ENCODE measurements around the gene GPR21.

GPR21 gene

GRCh38 chr9:123033864-123034601 is 566 bp downstream of the GPR21 start:
- FAIRE-seq: no peak

DNA sequence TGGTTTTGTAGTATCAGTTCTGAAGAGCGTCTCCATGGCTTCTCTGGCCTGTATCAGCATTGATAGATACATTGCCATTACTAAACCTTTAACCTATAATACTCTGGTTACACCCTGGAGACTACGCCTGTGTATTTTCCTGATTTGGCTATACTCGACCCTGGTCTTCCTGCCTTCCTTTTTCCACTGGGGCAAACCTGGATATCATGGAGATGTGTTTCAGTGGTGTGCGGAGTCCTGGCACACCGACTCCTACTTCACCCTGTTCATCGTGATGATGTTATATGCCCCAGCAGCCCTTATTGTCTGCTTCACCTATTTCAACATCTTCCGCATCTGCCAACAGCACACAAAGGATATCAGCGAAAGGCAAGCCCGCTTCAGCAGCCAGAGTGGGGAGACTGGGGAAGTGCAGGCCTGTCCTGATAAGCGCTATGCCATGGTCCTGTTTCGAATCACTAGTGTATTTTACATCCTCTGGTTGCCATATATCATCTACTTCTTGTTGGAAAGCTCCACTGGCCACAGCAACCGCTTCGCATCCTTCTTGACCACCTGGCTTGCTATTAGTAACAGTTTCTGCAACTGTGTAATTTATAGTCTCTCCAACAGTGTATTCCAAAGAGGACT is 1.5 kb downstream of the GPR21 start:
- FAIRE-seq: no peak

DNA sequence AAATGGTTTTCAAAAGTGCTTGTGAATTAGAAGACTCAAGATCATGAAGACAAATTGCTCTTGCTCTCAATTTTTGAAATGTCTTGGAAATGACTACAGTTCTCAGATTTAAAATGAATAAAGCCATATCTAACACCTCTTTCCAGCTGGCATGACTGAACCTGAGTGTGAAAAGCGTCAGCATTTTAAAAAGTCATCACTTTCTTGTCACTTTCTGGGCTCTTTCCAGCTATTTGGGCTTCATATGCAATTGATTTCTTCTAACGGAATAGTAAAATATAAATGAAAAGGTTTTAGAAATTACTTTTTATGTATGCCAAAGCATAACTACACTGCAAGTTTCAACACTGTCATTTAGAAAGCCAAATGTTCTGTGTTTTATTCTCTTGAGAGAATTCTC is 2.3 kb downstream of the GPR21 start:
- FAIRE-seq: no peak

GRCh38 chr9:123036893-123037545 is 3.6 kb downstream of the GPR21 start:
- no peak for FAIRE-seq

DNA sequence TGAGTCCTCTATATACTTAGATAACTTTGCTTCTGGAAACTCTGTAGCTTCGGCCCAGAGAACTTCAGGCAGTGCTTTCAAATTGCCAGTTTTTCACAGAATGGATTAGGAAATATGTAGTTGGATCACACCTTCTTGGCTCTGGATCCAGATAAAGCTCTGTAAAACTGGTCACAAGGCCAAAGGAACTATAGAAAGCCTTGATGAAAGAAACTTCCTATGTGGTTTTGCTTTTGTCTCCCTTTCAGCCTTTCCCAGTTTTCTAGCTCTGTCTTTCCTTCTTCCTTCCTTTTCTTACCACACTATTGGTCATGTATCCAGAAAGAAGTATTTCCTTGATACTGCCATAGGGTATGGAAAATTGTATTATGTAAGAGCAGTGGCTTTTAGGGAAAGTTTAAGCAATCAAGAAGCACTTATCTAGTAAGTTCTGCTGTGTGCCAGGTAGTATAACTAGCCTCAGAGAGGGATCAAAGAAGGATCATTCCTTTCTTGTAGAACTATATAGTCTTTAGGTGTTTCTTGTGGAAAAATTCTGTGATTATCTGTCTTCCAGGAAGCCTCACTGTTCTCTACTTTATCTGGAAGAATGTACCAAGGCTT is 6.3 kb downstream of the GPR21 start:
- FAIRE-seq: no peak

- no peak for FAIRE-seq
Measured at GRCh38 chr9:123040801-123041200, 7.3 kb downstream of the GPR21 start.

DNA sequence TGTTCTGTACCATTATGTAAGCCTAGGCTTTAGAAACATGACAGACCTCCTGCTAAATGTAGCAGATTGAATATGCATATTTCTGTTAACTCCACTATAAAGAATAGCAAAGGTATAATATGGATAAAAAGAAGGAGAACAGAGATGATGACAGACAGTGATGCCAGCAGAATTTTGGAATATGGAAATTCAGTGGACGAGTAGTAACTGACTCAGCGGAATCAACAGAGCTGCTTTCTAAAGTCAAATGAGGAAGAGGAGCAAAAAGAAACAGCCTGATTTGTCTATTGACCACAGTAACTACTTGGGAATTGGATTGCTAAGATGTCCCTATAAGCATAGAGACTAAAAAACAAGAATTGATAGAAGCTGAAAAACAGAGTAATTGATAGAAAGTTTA is 8.0 kb downstream of the GPR21 start:
- FAIRE-seq: no peak

- no peak for FAIRE-seq
Measured at GRCh38 chr9:123043081-123043939, 9.8 kb downstream of the GPR21 start.

DNA sequence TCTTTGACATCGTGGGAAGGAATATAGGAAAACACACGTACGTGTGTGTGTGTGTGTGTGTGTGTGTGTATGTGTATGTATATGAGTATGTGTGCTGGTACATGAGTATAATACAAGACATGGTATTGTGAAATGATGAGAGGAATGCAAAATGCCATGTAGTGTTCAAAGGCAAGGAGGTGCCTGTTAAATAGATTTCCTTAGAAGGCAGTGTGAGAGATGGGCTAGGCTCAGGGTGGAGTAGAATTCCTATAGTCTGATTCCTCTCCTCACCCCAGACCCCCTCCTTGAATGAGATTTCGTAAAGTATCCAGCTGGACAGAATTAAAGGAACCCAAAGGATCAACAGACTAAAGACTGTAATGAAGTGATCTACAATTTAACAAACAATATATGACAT is 11.1 kb downstream of the GPR21 start:
- no peak for FAIRE-seq

DNA sequence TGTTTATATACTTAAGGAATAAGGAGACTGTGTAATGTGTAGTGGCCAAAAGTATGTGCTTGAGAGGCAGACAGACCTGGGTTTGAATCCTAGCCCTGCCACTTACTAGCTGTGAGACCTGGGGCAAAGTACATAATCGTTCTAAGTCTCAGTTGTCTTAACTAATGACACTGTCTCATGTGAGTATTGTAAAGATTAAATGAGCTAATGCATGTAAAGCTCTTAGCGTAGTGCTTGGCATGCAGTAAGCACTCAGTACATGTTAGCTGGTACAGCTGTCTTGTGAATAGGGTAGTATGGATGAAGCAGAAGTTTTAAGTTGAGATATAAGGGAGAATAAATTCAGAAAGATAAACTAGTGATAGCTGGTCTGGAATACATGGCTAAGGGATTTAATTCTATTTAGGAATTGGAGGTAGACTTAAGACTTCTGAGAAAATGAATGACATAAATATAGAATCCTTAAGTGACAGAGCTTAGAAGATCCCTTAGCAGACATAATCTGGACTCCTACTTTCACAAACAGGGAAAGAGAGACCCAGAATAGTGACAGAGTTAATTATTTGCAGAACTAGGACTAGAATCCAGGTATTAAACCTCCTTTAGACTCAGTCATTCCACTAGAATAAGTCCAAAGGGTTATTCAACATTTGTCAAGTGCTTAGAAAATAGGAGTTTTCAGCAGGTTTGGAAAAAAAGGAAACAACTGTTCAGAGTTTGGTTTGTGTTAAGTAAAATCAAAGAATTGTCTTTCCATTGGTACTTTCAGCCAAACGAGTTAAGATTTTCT is 13.1 kb downstream of the GPR21 start:
- FAIRE-seq: no peak

DNA sequence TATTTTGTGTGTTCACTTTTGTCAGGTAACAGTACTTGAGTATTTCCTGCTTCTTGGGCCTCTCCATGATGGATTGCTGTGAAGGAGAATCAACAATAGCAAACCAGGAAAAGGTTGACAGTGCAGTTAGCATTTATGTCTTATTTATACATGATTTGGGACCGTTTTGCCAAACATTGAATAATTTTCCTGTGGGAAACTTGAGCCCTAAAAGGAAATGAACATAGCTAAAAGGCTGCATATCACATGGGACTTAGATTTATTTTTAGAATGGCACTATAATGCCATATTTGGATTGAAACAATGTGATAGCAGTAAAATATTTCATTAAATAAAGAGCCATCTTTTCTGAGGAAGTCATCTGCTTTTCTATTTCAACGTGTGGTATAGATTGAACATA is 15.3 kb downstream of the GPR21 start:
- FAIRE-seq: no peak

GRCh38 chr9:123049589-123050222 is 16.2 kb downstream of the GPR21 start:
- no peak for FAIRE-seq

GRCh38 chr9:123053046-123053445 is 19.6 kb downstream of the GPR21 start:
- no peak for FAIRE-seq

DNA sequence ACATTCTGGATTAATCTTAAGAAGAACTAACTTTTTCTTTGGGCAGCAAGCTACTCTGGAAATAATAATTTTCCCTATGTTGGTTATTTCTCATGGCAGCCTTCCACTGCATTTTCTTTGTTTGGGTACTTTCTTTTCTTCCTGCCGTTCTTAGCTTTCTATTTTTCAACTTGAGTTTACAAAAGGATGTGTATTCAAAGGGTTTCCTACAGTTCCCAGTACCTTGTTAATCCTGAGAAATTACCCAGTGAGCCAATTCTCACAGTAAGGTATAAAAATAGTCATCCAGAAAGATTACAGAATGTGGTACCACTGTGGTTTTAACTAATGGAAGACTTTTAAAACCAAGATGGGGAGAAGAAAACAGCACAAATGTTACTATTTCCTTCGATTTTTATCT is 20.2 kb downstream of the GPR21 start:
- no peak for FAIRE-seq

- FAIRE-seq: no peak
Measured at GRCh38 chr9:123058834-123059233, 25.4 kb downstream of the GPR21 start.

GRCh38 chr9:123059472-123060220 is 26.2 kb downstream of the GPR21 start:
- no peak for FAIRE-seq

- no peak for FAIRE-seq
Measured at GRCh38 chr9:123061216-123061615, 27.7 kb downstream of the GPR21 start.

DNA sequence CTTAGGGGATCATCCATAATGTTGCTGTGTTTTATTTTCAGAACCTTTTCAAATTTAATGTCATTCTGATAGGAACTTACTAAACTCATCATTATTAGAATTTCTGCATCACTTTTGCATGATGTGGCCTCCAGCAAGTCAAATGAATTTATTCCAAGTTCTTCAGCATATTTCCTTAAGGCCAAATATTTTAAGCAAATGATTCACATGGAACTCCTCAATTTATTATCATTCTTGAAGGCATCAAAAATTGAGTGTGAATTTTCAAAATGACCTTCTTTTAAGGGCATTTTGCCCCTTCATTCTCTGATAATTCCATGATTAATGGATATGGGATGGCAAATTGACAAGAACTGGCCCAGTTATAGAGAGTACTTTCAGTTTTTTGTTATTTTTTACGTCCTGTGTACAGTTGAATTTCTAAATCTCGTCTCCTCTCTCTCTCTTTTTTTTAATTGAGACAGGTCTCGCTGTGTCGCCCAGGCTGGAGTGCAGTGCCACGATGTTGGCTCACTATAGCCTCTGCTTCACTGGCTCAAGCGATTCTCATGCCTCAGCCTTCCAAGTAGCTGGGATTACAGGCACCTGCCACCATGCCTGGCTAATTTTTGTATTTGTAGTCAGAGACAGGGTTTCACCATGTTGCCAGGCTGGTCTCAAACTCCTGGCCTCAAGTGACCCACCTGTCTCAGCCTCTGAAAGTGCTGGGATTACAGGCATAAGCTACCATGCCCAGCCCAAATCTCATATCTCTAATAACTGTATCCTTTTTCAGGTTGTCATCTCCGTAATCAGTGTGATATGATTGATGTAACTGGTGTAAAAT is 29.1 kb downstream of the GPR21 start:
- no peak for FAIRE-seq

DNA sequence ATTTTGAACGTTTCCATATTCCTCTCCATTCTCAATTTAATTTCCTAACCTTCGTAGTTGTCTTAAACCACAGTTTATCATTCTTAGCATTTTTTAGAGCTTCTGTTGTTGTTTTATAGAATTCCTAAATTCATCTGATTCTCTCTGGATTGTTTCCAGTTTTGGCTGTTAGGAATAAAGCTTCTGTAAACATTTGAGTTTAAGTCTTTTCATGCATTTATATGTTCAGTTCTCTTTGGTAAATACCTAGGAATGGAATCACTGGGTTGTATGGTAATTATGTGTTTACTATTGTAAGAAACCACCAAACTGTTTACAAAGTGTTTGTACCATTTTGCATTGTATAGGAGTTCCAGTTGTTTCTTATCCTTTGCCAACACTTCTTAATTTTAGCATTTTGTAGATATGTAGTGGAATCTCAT is 29.7 kb downstream of the GPR21 start:
- no peak for FAIRE-seq

DNA sequence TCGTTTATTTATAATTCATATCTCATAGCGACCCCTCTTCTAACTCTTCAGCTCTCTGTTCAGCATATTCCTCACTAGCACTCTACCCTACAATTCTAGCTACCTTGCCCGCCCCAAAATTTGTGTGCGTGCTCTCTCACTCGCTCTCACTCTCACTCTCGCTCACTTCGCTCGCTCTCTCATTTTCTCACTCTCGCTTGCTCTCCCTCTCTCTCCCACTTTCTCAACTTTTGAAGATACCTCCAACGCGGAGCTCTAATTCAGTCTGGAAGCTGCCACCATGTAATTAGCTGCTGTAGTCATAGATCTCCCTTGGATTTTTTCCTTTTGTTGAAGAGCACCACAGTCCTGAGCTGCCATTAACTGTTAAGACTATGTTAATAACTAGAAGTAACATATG is 30.4 kb downstream of the GPR21 start:
- FAIRE-seq: no peak
